ENCODE data around the gene DERL3.

Gene DERL3

DNA sequence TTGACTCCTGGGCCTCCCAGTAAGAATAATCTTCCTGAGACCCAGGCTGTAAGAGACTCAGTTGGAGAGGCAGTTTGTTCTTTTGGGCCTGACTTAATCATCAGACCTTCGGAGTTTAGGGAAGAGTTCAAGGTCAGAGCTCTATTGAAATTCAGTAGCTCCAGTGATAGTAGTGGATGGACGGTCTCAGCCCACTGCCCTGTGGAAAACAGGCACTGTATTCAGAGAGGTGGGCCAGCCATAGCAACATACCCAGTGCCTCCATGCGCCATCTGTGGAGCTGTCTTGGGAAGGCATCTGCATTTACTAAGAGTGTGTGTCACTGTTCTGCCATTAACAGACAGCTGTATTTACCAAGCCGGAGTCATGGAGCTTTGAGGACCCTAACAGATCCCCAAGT is 49.2 kb downstream of the DERL3 start:
- no peak for DNase-seq (ENCODE audit: low read depth)
- H3K4me3 ChIP-seq (ENCODE audit: low read depth, low read length) = no peak overlapping the region

DNA sequence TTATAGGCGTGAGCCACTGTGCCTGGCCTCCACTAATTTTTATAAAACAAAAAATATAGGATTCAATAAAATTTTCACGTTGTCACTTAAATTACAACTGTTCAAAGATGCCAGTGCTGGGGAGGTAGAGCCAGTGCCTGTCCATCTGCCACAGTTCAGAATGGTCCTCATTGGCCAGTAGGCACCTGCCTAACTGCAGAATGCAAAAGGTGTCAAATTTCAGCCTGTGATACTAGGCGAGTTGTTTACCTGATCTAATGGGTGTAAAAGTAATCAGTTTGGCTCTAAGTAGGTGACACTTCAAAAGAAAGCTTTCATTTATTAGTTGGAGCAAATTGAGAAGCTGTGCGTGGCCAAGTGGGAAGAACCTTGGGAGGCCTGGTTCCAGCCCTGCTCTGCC is 49.7 kb downstream of the DERL3 start:
- no peak overlapping the region for H3K4me3 ChIP-seq (ENCODE audit: low read depth, low read length)
- TF ChIP-seq, protein P1, sequence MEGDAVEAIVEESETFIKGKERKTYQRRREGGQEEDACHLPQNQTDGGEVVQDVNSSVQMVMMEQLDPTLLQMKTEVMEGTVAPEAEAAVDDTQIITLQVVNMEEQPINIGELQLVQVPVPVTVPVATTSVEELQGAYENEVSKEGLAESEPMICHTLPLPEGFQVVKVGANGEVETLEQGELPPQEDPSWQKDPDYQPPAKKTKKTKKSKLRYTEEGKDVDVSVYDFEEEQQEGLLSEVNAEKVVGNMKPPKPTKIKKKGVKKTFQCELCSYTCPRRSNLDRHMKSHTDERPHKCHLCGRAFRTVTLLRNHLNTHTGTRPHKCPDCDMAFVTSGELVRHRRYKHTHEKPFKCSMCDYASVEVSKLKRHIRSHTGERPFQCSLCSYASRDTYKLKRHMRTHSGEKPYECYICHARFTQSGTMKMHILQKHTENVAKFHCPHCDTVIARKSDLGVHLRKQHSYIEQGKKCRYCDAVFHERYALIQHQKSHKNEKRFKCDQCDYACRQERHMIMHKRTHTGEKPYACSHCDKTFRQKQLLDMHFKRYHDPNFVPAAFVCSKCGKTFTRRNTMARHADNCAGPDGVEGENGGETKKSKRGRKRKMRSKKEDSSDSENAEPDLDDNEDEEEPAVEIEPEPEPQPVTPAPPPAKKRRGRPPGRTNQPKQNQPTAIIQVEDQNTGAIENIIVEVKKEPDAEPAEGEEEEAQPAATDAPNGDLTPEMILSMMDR (IDR thresholded peaks at IDR 0.05; ENCODE audit: low read depth, low read length) = no peak
- no peak for TF ChIP-seq MYC (IDR thresholded peaks at IDR 0.05; ENCODE audit: low read depth, low read length)
- TF ChIP-seq POLR2A (IDR thresholded peaks at IDR 0.05; ENCODE audit: extremely low read depth, insufficient read length) = no peak
- TF ChIP-seq, protein P2, sequence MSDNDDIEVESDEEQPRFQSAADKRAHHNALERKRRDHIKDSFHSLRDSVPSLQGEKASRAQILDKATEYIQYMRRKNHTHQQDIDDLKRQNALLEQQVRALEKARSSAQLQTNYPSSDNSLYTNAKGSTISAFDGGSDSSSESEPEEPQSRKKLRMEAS (IDR thresholded peaks at IDR 0.05; ENCODE audit: low read depth, low read length) = no peak
- DNase-seq (ENCODE audit: low read depth) = no peak

More for the DNA sequence above, 49.2 kb downstream of the DERL3 start:
- TF ChIP-seq, protein P1 (IDR thresholded peaks at IDR 0.05; ENCODE audit: low read depth, low read length) = no peak
- TF ChIP-seq MYC (IDR thresholded peaks at IDR 0.05; ENCODE audit: low read depth, low read length) (no peak), POLR2A (IDR thresholded peaks at IDR 0.05; ENCODE audit: extremely low read depth, insufficient read length) (no peak)
- TF ChIP-seq, protein P2 (IDR thresholded peaks at IDR 0.05; ENCODE audit: low read depth, low read length) = no peak

DNA sequence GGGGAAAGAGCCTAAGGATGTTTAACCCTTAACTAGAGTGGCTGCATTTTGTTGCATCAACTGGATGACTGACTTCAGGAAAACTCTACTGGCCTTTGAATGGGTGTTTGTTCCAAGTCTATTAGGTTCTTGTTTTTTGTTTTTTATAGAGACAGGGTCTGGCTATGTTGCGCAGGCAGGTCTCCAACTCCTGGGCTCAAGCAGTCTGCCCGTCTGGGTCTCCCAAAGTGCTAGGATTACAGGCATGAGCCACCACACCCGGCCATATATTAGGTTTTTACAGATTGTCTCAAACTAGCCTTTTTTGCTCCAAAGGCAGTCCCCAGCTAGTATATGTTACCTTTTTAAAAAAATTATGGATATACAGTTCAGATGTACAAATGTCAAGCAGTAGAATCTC is 50.9 kb downstream of the DERL3 start:
- DNase-seq (ENCODE audit: low read depth) = no peak
- no peak for TF ChIP-seq MYC (IDR thresholded peaks at IDR 0.05; ENCODE audit: low read depth, low read length)
- TF ChIP-seq POLR2A (IDR thresholded peaks at IDR 0.05; ENCODE audit: extremely low read depth, insufficient read length) = no peak
- TF ChIP-seq, protein P1 (IDR thresholded peaks at IDR 0.05; ENCODE audit: low read depth, low read length) = no peak
- TF ChIP-seq, protein P2 (IDR thresholded peaks at IDR 0.05; ENCODE audit: low read depth, low read length) = no peak
- peak overlapping the region; percentile 94 for H3K4me3 ChIP-seq (ENCODE audit: low read depth, low read length)

DNA sequence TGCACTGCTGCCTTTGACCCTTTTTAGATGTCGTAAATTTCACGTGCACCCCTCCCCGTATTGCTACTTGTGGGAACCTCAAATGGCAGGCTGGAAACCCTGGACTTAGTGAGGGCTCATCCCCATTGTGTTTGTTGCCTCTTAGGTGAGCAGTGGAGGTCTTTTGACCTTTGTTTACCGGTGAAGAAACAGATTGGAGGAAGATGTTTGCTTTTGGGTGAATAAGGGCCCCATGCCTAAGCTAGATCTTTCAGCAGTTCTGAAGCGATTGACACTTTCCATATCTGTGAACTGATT is 51.3 kb downstream of the DERL3 start:
- H3K4me3 ChIP-seq (ENCODE audit: low read depth, low read length) = peak overlapping the region; percentile 94
- no peak for DNase-seq (ENCODE audit: low read depth)
- TF ChIP-seq POLR2A (IDR thresholded peaks at IDR 0.05; ENCODE audit: extremely low read depth, insufficient read length) (no peak), MYC (IDR thresholded peaks at IDR 0.05; ENCODE audit: low read depth, low read length) (no peak)
- TF ChIP-seq, protein P1 (IDR thresholded peaks at IDR 0.05; ENCODE audit: low read depth, low read length) = no peak
- TF ChIP-seq, protein P2 (IDR thresholded peaks at IDR 0.05; ENCODE audit: low read depth, low read length) = no peak

DNA sequence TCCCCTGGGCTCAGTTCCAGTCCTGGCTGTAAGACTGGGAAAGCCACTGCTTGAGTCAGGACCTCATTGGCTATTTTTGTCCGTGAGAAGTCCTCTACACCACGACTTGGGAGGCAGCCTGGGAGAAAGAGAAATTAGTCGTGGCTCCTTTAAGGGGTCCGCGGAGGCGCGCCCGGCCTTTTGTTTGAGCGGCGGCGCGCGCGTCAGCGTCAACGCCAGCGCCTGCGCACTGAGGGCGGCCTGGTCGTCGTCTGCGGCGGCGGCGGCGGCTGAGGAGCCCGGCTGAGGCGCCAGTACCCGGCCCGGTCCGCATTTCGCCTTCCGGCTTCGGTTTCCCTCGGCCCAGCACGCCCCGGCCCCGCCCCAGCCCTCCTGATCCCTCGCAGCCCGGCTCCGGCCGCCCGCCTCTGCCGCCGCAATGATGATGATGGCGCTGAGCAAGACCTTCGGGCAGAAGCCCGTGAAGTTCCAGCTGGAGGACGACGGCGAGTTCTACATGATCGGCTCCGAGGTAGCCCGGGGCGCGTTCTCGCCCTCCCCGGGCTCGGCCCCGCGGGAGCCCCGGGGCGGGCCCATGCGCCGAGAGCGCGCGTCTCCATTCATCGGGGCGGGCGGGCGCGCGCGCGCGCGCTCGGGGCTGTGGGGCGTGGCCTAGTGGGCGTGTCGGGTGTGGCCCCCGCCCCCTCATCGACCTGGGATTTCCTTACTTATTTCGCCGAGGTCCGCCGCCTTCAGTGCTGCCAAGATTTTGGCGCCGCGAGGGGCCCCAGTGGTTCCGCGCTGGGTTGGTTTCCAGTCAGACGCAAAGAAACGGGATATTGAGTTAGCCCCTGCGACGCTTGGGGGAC is 51.8 kb downstream of the DERL3 start, which contains the start of gene SMARCB1:
SMARCB1 (plus strand) TSS at position 215 of the 848 bp plus-strand sequence; CDS start at position 419, 204 bp downstream.
- TF ChIP-seq POLR2A (IDR thresholded peaks at IDR 0.05; ENCODE audit: extremely low read depth, insufficient read length) (no peak), MYC (IDR thresholded peaks at IDR 0.05; ENCODE audit: low read depth, low read length) (no peak)
- TF ChIP-seq, protein P1 (IDR thresholded peaks at IDR 0.05; ENCODE audit: low read depth, low read length) = no peak
- TF ChIP-seq, protein P2 (IDR thresholded peaks at IDR 0.05; ENCODE audit: low read depth, low read length) = no peak

More for the DNA sequence above, 51.8 kb downstream of the DERL3 start, which contains the start of gene SMARCB1:
- peak; percentile 90 for DNase-seq (ENCODE audit: low read depth)
- H3K4me3 ChIP-seq (ENCODE audit: low read depth, low read length) = peak within 1 kb of the TSS; percentile 94

Data from NB4 (cell line).